Neural cell (in vitro differentiated cells): ENCODE results near the gene INPP5A. TPM values are rescaled to one million over a fixed set of nuclear protein-coding genes. Genes with fewer than 3 reads are reported as not detected.

Source experiments
- H2AFZ ChIP-seq: fragments of 200-600, 300-800 bp; sonication (generic), shearing (Covaris generic); 2 replicates; pipeline ENCODE4 v1.6.0; 2014; ENCODE audit warnings: low read depth, mild to moderate bottlenecking, antibody characterized with exemption, low read length, moderate library complexity
- H3F3A ChIP-seq: fragments of 200-600 bp; shearing (Covaris generic); 2 replicates; pipeline ENCODE4 v1.6.1; 2016; ENCODE audit warnings: mild to moderate bottlenecking, moderate library complexity, mixed read lengths, antibody characterized with exemption, low read length; ENCODE audit not compliant: insufficient read depth, poor library complexity, severe bottlenecking
- H3K27ac ChIP-seq: fragments of 200-600, 300-800 bp; sonication (generic), shearing (Covaris generic); 2 replicates; pipeline ENCODE4 v1.5.1; 2014; ENCODE audit warnings: mild to moderate bottlenecking, low read length, moderate library complexity
- H3K27me3 ChIP-seq: fragments of 300-800, 200-600 bp; sonication (generic), shearing (Covaris generic); 2 replicates; pipeline ENCODE4 v1.6.0; 2014; ENCODE audit warnings: mild to moderate bottlenecking, low read depth, low read length, moderate library complexity; ENCODE audit not compliant: insufficient read depth
- H3K36me3 ChIP-seq: fragments of 300-800, 200-600 bp; sonication (generic), shearing (Covaris generic); 2 replicates; pipeline ENCODE4 v1.5.1; 2014; ENCODE audit warnings: mild to moderate bottlenecking, antibody characterized with exemption, low read length, moderate library complexity; ENCODE audit not compliant: insufficient read depth
- H3K4me2 ChIP-seq: fragments of 300-800, 200-600 bp; sonication (generic), shearing (Covaris generic); 2 replicates; pipeline ENCODE4 v1.6.0; 2014; ENCODE audit warnings: mild to moderate bottlenecking, low read length
- H3K4me3 ChIP-seq: fragments of 300-800, 200-600 bp; sonication (generic), shearing (Covaris generic); 2 replicates; pipeline ENCODE4 v1.5.1; 2014; ENCODE audit warnings: mild to moderate bottlenecking, low read length, moderate library complexity
- H3K79me2 ChIP-seq: fragments of 200-600 bp; shearing (Covaris generic); replicated peaks from 2 replicates; pipeline ENCODE4 v1.6.0; 2014; ENCODE audit warnings: mild to moderate bottlenecking, low read length, moderate library complexity; ENCODE audit not compliant: insufficient read depth
- H3K9ac ChIP-seq: fragments of 300-800, 200-600 bp; sonication (generic), shearing (Covaris generic); 2 replicates; pipeline ENCODE4 v1.6.1; 2016; ENCODE audit warnings: mild to moderate bottlenecking, low read length, mixed read lengths
- H3K9me2 ChIP-seq: fragments of 200-600 bp; shearing (Covaris generic); 2 replicates; pipeline ENCODE4 v1.6.1; 2016; ENCODE audit warnings: mild to moderate bottlenecking, low read length, mixed read lengths; ENCODE audit not compliant: insufficient read depth
- H3K9me3 ChIP-seq: fragments of 200-600, 300-800 bp; sonication (generic), shearing (Covaris generic); 2 replicates; pipeline ENCODE4 v1.6.1; 2016; ENCODE audit warnings: mild to moderate bottlenecking, mixed run types, low read length, moderate library complexity, mixed read lengths
- H4K20me1 ChIP-seq: fragments of 200-600 bp; shearing (Covaris generic); 2 replicates; pipeline ENCODE4 v1.6.1; 2016; ENCODE audit warnings: mild to moderate bottlenecking, mixed run types; ENCODE audit not compliant: insufficient read depth
- CTCF ChIP-seq: fragments of 450-650 bp; IDR thresholded peaks from 2 replicates; pipeline ENCODE4 v1.5.1; 2014; ENCODE audit warnings: antibody characterized with exemption, mild to moderate bottlenecking, moderate library complexity; ENCODE audit not compliant: poor library complexity, severe bottlenecking
- EP300 ChIP-seq: fragments of 450-650 bp; conservative IDR thresholded peaks from 2 replicates; pipeline ENCODE4 v1.6.1; 2014; ENCODE audit warnings: antibody characterized with exemption, mild to moderate bottlenecking, moderate library complexity; ENCODE audit not compliant: poor library complexity, severe bottlenecking
- EZH2 ChIP-seq: fragments of 200-600, 300-800 bp; shearing (Covaris generic), sonication (generic); IDR thresholded peaks from 2 replicates; pipeline ENCODE4 v1.6.1; 2014; ENCODE audit warnings: antibody characterized with exemption, low read length, borderline replicate concordance, mild to moderate bottlenecking; ENCODE audit not compliant: insufficient read depth, poor library complexity, severe bottlenecking
- MXI1 ChIP-seq: fragments of 450-650 bp; conservative IDR thresholded peaks from 2 replicates; pipeline ENCODE4 v1.6.1; 2014; ENCODE audit warnings: antibody characterized with exemption, mild to moderate bottlenecking; ENCODE audit not compliant: poor library complexity, severe bottlenecking
- POLR2AphosphoS5 ChIP-seq: IDR thresholded peaks from 2 replicates; pipeline ENCODE4 v1.6.1; 2012
- RAD21 ChIP-seq: fragments of 450-650 bp; conservative IDR thresholded peaks from 2 replicates; pipeline ENCODE4 v1.6.1; 2014; ENCODE audit warnings: antibody characterized with exemption, mild to moderate bottlenecking, moderate library complexity
- SMC3 ChIP-seq: fragments of 450-650 bp; conservative IDR thresholded peaks from 2 replicates; pipeline ENCODE4 v1.6.1; 2014; ENCODE audit warnings: antibody characterized with exemption, mild to moderate bottlenecking, moderate library complexity; ENCODE audit not compliant: poor library complexity
- TAF1 ChIP-seq: IDR thresholded peaks from 2 replicates; pipeline ENCODE4 v1.6.1; 2012; ENCODE audit warnings: low read depth
- polyA plus RNA-seq: library from polyadenylated mRNA; depleted of rRNA; stranded (reverse); fragments of >200 nt; gene quantifications from 2 replicates; pipeline ENCODE4 v1.2.3, GENCODE V29; 2014
- TF ChIP-seq, protein P1 (sequence below): IDR thresholded peaks from 2 replicates; pipeline ENCODE4 v1.6.1; 2012; ENCODE audit warnings: borderline replicate concordance

The INPP5A gene
- polyA plus RNA-seq, 1 donor from 2014 or later = 48.8 TPM

GRCh38 chr10:132636358-132636757 lies 98.8 kb downstream of the INPP5A start:
- no peaks in the 10 kb centered on the region for H4K20me1 ChIP-seq
- no peaks in the 10 kb centered on the region for H3K9me2 ChIP-seq
- H3F3A ChIP-seq = no peaks in the 10 kb centered on the region
- no peak overlapping the region for H3K9ac ChIP-seq
- H3K27me3 ChIP-seq = no peaks in the 10 kb centered on the region
- TF ChIP-seq RAD21 (no peak), SMC3 (no peak), EP300 (no peak), POLR2AphosphoS5 (no peak), EZH2 (no peak), TAF1 (no peak), MXI1 (no peak), CTCF (no peak)
- TF ChIP-seq, protein P1, sequence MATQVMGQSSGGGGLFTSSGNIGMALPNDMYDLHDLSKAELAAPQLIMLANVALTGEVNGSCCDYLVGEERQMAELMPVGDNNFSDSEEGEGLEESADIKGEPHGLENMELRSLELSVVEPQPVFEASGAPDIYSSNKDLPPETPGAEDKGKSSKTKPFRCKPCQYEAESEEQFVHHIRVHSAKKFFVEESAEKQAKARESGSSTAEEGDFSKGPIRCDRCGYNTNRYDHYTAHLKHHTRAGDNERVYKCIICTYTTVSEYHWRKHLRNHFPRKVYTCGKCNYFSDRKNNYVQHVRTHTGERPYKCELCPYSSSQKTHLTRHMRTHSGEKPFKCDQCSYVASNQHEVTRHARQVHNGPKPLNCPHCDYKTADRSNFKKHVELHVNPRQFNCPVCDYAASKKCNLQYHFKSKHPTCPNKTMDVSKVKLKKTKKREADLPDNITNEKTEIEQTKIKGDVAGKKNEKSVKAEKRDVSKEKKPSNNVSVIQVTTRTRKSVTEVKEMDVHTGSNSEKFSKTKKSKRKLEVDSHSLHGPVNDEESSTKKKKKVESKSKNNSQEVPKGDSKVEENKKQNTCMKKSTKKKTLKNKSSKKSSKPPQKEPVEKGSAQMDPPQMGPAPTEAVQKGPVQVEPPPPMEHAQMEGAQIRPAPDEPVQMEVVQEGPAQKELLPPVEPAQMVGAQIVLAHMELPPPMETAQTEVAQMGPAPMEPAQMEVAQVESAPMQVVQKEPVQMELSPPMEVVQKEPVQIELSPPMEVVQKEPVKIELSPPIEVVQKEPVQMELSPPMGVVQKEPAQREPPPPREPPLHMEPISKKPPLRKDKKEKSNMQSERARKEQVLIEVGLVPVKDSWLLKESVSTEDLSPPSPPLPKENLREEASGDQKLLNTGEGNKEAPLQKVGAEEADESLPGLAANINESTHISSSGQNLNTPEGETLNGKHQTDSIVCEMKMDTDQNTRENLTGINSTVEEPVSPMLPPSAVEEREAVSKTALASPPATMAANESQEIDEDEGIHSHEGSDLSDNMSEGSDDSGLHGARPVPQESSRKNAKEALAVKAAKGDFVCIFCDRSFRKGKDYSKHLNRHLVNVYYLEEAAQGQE = no peak
- H3K36me3 ChIP-seq = no peaks in the 10 kb centered on the region
- H2AFZ ChIP-seq = no peak overlapping the region
- no peaks in the 10 kb centered on the region for H3K9me3 ChIP-seq
- H3K79me2 ChIP-seq = no peaks in the 10 kb centered on the region
- H3K4me2 ChIP-seq = no peak overlapping the region
- H3K27ac ChIP-seq = no peak overlapping the region
- H3K4me3 ChIP-seq = no peak overlapping the region

GRCh38 chr10:132637477-132638129 lies 100.0 kb downstream of the INPP5A start:
- H3K4me3 ChIP-seq = no peak overlapping the region
- TF ChIP-seq CTCF (peak; percentile 89), SMC3 (peak; percentile 92), MXI1 (no peak), RAD21 (peak; percentile 94)
- no peak overlapping the region for H3K9ac ChIP-seq

More at GRCh38 chr10:132637477-132638129, 100.0 kb downstream of the INPP5A start:
- Histone ChIP-seq H3K4me2 (no peak overlapping the region), H3K9me3 (no peaks in the 10 kb centered on the region), H3F3A (no peaks in the 10 kb centered on the region), H2AFZ (no peak overlapping the region), H3K79me2 (no peaks in the 10 kb centered on the region), H4K20me1 (no peaks in the 10 kb centered on the region), H3K27me3 (no peaks in the 10 kb centered on the region), H3K36me3 (no peaks in the 10 kb centered on the region), H3K9me2 (no peaks in the 10 kb centered on the region), H3K27ac (no peak overlapping the region)
